ENCODE measurements around the gene TUBA4B.
A peak's percentile ranks its signal among the peaks of the same experiment; 100 is the strongest.
"Not testable (repeated sequence)": the region's sequence is repeated elsewhere in the genome, so short reads cannot be mapped to it uniquely, and the experiment has no call there.

The TUBA4B gene

DNA sequence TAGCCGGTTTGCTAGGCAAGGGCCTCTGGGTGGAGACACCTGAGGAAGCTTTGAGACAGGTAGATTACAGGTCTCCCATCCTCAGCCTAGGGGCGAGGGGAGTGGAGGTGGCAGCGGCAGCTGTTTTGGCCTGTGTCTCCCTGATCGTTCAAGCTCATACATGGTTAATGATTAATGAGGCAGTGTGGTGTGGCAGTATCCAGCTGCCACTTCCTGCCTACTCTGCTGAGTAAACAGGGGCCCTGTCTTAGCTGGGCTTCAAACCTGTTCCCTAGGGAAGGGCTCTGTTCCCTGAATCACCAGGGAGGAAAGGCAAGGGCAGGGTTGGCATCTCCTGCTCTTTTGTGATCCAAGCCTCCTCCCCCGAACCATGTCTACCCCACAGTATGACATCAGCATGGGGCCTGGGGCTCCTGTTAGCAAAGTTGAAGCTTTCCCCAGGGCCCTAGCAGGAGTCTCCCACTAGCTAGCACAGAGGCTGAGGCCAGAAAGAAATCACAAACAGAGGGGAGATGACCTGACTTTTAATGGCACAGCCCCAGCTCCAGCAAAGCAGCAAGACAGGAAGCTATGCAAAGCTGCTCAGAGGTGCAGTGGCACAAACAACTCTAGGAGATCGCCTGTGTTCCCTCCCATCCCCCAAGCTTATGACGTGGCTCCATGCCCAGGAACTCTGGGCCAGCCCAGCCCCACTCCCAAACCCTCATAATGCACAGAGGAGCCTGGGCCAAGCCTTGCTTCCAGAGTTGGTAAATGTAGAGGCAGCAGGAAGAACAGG lies 3.7 kb upstream of the TUBA4B start:
- DNase-seq: peak; percentile 91

DNA sequence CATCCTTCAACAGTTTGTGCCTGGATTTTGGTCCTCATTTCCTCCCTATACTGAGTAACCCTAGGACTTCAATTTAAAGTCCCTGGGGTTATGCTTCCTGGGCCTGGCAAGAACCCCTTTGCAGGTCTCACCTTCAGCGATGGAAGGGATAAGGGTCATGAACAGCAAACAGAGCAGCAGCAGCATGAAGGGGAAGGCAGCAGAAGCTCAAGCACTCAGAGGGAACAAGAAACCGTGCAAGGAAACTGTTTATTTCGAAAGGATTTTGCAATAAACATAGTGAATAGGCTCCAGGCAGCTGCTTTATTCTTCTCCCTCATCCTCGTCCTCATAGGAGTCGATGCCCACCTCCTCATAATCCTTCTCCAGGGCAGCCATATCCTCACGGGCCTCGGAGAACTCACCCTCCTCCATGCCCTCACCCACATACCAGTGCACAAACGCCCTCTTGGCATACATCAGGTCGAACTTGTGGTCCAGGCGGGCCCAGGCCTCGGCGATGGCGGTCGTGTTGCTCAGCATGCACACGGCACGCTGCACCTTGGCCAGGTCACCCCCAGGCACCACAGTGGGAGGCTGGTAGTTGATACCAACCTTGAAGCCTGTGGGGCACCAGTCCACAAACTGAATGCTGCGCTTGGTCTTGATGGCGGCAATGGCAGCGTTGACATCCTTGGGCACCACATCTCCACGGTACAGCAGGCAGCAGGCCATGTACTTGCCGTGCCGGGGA lies 2.8 kb upstream of the TUBA4B start:
- no peak for DNase-seq

DNA sequence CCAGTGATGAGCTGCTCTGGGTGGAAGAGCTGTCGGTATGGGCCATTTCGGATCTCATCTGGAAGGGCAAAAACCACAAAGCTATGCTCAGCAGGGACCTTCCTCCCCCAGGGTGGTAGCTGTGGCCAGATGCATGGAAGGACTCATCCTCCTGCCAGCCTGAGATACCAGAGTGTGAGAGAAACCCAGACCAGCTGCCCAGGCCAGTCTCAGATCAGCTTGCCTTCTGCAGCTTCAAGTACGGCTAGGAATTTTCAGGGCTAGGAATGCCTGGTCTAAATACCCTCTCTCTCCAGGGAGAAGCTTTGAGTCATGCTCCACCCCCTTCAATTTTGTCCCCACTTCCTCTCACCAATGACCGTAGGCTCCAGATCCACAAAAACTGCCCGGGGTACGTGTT lies 1.4 kb upstream of the TUBA4B start:
- no peak for DNase-seq

DNA sequence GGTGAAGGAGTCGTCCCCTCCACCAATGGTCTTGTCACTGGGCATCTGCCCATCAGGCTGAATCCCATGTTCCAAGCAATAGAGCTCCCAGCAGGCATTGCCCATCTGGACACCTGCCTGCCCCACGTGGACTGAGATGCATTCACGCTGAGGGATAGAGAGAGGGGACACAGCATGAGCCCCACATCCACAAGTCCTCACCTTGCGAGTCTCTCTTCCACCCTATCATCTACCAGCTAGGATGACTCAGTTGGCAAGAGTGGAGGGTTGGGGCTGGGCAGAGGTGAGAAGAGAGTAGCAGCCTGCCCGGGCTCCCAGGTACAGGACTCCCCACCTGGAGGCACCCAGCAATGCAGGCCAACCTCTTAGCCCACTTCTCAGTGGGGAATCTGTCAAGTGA lies 959 bp upstream of the TUBA4B start:
- no peak for DNase-seq

DNA sequence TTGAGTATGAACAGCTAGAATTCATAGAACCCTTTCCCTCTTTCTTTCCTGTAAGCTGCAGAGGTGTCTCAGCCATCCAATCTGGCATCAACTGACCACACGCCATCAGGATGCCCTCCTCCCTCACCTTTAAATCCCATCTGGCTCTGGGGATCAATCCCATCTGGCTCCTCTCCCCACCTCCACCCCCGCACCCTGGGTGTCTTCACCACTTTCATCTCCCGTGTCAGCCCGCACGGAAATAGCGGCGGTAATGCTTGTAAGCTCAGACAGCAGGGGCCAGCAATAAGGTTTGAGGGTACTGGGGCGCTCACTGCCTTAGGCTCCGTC lies 508 bp upstream of the TUBA4B start:
- no peak for DNase-seq

DNA sequence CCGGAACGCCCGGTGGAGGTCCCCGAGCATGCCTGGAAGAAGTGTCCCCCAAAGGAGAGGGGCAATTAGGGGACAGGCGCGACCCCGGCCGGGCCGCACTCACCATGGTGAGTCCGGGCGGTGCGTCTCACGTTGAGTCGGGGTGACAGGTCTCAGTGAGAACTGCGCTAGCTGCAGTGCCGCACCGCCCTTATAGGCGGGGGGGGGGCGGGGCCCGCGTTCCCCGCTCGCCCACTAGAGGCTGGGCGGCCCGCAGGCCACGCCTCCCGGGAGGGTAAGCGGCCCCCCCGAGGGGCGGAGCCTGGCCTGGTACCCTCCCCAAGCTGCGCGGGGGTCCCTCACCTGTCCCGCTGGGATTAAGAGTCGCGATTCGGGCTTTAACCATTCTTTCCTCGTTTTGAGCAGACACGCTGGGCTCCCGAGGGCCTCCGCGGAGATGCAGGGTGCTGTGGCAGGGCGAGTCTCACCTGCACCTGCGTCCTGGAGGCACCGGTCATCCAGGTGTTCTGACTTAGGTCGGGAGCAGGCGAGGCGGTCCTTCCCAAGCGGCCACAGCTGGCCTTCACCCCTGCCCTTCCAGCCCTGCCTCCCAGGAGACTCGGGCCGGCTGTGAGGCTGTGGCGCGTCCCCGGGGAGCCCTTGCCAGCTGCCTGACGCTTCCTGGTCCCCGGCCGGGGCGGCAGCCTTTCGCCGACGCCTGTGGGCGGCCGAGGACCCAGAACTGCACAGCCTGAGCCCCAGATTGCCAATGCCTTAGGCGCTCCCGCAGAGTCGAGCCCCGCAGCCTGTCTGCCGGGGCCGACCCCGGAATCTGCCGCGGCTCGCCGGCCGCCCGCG lies 928 bp downstream of the TUBA4B start, which contains the start of gene TUBA4A:
Gene TUBA4A (minus strand): TSS at position 166 of the 837 bp plus-strand sequence. CDS start 60 bp downstream, at position 106.
- peak; percentile 84 for DNase-seq

DNA sequence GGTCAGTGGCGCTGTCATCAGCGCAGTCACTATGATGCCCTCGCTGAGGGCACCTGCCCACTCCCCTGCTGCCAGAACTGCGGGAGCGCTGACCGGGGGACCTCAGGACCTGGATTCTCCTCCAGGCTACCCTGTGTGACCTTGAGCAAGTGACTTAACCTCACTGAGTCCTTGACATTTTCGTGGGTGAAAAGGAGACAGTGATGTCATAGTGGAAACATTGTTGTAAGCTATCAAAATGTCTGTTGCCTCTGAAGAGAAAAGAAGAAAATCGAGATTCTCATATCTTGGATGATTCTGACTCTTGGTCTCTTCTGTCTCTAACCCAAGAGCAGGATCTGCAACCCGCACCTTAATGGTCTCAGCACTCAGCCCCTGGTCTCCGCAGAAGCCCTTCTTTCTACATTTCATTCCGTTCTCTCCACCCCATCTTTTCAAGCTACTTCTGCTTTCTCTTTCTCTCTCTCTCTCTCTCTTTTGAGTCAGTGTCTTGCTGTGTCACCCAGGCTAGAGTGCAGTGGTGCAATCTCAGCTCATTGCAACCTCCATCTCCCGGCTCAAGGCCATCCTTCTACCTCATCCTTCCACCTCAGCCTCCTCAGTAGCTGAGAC lies 1.7 kb downstream of the TUBA4B start:
- DNase-seq: no peak

DNA sequence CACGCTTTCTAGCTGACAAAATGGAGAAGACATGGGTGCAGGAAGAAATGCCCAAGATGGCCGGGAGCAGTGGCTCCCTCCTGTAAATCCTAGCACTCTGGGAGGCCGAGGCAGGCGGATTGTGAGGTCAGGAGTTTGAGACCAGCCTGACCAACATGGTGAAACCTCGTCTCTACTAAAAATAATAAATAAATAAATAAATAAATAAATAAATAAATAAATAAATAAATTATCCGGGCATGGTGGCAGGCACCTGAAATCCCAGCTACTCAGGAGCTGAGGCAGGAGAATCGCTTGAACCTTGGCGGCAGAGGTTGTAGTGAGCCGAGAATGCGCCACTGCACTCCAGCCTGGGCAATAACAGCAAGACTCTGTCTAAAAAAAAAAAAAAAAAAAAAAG lies 5.9 kb downstream of the TUBA4B start:
- not testable (repeated sequence) for DNase-seq

DNA sequence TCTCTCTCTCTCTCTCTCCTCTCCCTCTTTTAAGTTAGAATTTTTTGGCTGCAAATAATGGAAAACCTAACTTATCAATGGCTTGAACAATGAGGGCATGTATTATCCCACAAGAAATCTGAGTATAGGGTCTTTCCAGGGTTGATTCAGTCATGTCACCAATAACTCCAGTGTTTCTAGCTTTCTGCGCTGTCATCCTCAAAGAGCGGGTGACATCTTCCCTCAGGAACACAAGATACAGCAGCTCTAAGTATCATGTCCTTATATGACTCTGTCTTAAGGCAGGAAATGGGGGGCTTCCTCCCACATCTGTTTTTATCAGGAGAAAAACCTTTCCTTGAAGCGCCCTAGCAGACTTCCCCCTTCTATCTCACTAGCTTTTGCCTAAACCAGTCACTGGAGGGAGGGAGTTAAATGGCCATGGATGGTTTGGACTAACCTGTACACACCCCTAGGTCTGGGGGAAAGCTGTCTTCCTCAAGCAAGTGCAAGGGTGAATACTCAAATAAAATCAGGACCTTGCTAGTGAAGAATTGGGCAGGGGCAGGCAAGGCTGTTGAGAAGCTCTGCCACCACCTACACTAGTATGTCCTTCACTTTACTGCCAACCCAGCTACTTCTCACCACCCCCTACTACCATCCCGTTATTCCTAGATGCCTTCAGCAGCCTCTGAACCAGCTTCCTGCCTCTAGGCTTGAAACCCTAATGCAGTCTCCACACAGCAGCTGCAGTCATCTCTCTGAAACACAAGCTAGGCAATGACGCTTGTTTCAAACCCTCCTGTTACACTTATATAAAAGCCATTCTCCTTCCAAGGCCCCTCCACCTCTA lies 8.2 kb downstream of the TUBA4B start:
- DNase-seq: no peak

DNA sequence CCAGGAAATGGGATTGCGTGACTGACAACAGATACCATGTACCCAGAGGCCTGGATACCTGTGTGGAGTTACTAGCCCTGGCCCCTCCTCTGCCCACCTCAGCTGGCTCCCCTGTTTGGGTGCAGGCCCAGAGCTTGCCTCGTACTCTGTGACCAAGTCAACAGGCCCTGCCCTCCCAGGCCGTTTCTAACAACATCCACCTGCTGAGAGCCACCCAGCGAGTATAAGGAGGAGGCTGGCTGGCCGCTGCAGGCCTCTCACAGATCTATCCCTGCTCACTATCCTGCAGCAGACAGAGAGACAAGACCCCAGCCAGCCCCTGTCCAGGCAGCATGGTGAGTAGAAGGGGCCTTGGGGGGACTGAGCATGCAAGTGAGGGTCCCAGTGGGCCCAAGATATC lies 13.2 kb downstream of the TUBA4B start:
- no peak for DNase-seq

DNA sequence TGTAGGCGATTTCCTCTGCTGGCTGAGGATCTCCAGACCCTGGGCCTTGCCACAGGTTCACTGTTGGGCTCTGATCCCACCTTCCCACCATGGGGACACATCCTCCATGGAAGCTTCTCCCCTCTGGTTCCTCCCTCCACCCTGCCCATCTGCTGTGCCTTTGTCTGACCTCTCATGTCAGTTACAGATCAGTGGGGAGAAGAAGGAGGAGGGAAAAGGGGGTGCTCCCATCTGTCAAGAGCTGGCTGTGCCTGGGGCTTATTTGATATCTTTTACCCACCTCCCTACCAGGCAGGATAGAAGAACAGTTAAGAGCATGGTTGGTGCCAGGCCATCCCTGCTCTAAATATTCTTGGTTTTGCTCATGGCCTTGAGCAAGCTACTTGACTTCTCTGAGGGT lies 13.8 kb downstream of the TUBA4B start:
- peak; percentile 47 for DNase-seq

DNA sequence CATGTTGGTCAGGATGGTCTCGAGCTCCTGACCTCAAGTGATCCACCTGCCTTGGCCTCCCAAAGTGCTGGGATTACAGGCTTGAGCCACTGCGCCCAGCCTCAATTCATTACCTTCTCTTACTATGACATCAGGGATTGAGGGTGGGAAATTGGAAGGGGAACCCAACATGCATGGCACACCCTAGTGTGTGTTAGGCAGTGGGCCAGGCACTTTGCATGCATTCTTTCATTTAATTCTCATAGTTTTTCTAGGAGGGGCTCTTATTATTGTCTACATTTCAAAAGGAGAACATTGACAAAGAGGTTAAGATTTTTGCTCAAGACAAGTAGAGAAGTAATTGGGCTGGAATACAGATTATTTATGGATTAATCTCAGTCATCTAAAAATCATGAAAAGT lies 15.3 kb downstream of the TUBA4B start:
- no peak for DNase-seq

DNA sequence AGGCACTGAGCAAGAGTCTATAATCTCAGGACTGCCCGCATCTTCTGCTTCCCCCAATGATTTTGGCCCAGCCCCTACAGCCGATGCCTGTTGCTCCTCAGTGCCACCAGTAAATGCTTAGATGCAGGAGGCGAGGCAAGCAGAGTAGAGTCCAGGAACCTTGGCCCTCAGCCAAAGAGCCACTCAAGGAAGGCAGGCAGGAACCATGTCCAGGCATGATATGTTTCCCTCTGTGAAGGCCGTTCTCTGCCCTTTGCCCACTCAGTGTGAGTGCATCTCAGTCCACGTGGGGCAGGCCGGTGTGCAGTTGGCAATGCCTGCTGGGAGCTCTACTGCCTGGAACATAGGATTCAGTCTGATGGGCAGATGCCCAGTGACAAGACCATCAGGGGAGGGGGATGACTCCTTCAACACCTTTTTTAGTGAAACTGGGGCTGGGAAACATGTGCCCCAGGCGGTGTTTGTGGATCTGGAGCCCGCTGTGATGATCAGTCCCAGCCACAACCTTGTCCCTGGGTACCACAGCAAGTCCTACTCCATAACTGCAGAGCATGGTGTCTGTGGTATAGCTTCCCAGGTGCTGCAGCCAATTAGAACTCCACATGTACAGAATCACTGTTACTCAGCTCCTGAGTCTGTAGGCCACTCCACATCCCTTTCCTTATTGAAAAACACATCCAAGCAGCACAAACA lies 16.5 kb downstream of the TUBA4B start:
- no peak for DNase-seq

DNA sequence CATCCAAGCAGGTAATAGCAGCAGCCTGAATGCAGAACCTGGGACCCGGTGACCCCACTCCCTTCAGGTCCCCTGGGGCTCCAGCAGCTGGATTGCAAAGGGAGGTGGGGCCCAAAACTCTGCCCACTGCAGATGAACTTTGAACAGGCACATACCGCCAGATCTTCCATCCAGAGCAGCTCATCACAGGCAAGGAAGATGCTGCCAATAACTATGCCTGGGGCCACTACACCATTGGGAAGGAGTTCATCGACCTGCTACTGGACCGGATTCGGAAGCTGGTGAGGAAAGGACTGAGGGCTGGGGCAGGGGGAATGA lies 17.0 kb downstream of the TUBA4B start:
- DNase-seq: no peak

DNA sequence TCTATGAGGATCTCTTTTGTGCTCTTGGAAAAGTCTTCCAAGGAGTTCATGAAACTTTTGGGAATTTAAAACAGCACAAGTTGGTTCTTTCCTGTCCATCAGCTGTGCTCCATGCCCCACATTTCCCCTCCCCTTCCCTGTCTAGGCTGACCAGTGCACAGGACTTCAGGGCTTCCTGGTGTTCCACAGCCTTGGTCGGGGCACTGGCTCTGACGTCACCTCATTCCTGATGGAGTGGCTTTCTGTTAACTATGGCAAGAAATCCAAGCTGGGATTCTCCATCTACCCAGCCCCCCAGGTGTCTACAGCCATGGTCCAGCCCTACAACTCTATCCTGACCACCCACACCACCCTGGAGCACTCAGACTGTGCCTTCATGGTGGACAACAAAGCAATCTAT lies 18.0 kb downstream of the TUBA4B start:
- no peak for DNase-seq

DNA sequence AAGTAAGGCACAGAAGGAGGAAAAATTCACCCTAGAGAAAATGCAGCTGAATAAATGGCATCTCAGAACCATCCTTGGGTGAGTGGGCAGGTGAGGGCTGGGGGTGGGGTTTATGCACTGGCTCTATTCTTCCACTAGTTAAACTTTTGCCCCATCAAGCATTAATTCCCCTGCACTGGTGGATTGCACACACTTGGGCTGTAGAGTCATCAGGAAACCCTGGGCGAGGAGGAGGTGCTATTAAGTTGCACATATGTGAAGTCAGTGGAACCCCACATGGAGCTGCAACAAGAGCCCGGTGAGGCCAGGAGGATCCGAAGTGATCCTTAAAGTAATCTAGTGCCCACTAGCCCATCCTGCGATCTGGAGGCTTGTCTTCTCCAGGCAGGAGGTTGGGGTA lies 19.3 kb downstream of the TUBA4B start:
- DNase-seq: no peak

DNA sequence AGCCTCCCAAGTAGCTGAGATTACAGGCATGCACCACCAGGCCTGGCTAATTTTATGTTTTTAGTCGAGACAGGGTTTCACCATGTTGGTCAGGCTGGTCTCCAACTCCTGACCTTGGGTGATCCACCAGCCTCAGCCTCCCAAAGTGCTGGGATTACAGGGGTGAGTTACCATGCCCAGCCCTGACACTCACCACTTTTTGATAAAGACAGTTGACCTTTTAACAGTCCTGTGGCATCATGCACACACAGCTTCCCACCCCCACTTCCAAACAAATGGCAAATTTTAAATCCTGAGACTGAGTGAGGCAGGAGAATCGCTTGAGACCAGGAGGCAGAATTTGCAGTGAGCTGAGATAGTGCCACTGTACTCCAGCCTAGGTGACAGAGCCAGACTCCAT lies 20.0 kb downstream of the TUBA4B start:
- DNase-seq: no peak

DNA sequence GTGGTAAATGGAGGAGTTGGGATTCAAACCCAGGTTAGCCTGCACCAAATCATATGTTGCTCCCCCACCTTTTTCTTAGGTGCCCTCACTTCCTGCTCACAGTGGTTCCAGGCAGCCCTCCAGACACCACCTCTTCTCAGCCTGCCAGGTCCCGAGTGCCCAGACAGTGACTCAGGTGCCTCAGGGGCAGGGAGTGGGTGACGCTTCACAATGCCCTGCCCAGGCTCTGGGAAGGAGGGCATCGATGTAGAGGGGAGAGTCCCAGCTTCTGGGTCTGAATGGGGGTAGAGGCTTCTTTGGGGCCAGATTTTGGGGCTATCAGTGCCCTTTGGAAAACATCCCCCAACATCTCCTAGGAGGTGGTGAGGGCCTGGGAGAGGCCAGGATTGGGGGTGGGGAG lies 20.9 kb downstream of the TUBA4B start:
- no peak for DNase-seq

DNA sequence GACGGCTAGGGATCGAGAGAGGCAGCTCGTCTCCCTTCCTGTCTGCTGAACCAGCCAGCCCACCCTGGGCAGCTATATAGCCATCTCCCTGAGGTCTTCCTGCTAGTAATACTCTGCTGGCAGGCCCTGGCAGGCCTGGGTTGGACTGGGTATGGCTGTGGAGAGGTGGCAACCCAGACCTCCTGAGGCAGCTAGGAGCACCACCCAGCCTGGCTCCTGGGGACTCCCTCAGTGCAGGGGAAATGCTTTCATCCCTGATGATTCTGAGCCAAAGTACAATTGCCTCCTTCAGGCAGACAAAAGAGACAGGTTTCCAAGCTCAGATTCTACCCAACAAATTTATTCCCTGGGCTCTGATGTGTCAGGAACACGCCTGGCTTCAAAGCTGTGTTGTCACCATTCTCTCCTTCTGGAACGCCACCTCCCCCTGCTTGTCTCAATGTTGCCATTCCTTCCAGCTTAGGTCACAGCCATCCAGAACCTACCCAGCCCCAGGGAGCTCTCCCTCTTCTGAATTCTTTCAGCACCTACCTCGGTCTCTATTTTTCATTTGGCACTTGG lies 21.4 kb downstream of the TUBA4B start:
- DNase-seq: no peak

DNA sequence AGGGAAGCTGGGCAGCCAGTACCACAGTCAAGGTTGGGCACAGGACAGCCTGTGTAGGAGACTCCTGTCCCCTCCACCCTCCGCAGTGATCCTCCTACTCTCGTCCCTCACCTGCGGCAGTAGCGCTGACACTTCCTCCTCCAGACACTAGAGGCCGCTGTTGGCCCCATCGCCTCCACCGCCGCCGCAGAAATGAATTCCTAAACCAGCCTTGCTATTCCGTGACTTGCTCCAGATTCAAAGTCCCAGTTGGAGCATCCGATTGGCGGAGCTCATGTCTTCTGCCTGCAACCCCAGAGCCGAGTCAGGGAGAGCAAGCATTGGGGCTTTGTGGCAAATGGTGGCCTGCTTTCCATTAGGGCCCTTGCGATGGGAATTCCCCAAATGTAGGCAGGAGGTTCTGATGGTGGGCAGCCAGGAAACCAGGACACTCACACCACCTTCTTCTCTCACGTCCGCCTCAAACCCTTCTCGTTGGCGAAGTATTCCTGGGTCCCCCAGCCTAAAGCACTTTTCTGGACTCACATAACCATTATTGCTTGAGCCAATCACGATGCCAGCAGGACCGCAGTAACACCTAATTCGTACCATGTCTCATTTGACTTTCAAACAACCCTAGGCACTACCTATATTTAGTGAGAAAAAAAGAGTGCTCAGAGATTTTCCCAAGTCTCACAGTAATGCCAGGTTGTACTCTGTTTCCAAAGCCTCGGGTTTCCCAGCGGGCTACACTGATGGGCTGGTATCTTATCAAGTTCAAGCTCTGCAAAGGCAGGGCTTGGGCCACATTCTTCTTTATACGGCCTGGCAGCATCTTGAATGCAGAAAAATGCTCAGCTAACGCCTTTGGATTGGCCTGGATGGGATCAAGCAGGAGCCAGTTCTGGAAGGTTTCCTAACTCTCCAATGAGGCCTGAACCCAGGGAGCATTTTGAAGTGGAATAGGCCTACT lies 24.9 kb downstream of the TUBA4B start:
- DNase-seq: peak; percentile 59

Data from NCI-H2171 (cell line).